CD4-positive, CD25-positive, alpha-beta regulatory T cell (primary cell): Measurements from ENCODE around the gene NINJ2. TPM values are rescaled to one million over a fixed set of nuclear protein-coding genes. Genes with fewer than 3 reads are reported as not detected.

ENCODE experiments used
- ATAC-seq, 2 donors: fragments of 150-1000 bp; cut with Tn5 transposase; one replicate each; pipeline ENCODE4 v1.10.0; 2021; ENCODE audit warnings: low read depth in 2 of 2, moderate number of reproducible peaks in 2 of 2, moderate library complexity in 1 of 2
- DNase-seq, 3 donors: peaks; one replicate each; pipeline versions ENCODE4 v3.0.0 to v3.0.0-alpha.2; 2012 to 2022; ENCODE audit warnings: mixed read lengths in 1 of 3
- H3K27ac ChIP-seq: one replicate; pipeline ENCODE4 v1.7.0; 2013; ENCODE audit warnings: mild to moderate bottlenecking, low read length; ENCODE audit not compliant: insufficient read depth, poor library complexity, severe bottlenecking
- H3K27me3 ChIP-seq: one replicate; pipeline ENCODE4 v1.7.0; 2013; ENCODE audit warnings: low read length; ENCODE audit not compliant: control insufficient read depth, insufficient read depth
- H3K36me3 ChIP-seq: one replicate; pipeline ENCODE4 v1.7.0; 2013; ENCODE audit warnings: mild to moderate bottlenecking, low read length, moderate library complexity; ENCODE audit not compliant: control insufficient read depth, insufficient read depth
- H3K4me1 ChIP-seq: 2 replicates; pipeline ENCODE4 v1.7.0; 2013; ENCODE audit warnings: mild to moderate bottlenecking, low read length; ENCODE audit not compliant: insufficient read depth, control insufficient read depth, poor library complexity, severe bottlenecking
- H3K4me3 ChIP-seq: one replicate; pipeline ENCODE4 v1.7.0; 2013; ENCODE audit warnings: low read depth, mild to moderate bottlenecking, low read length, moderate library complexity
- H3K9me3 ChIP-seq, 2 experiments: 1 replicate in 1 of 2; 2 replicates in 1 of 2; pipeline ENCODE4 v1.7.0; 2013; ENCODE audit warnings: low read length in 2 of 2, mild to moderate bottlenecking in 1 of 2, moderate library complexity in 1 of 2; ENCODE audit not compliant: control insufficient read depth in 2 of 2
- H3K27ac Mint-ChIP-seq, 3 donors: one replicate each; pipeline ENCODE4 v1.8.0; 2020 to 2022; ENCODE audit warnings: mild to moderate bottlenecking in 3 of 3, mixed read lengths in 3 of 3, moderate library complexity in 2 of 3
- H3K27me3 Mint-ChIP-seq: one replicate; pipeline ENCODE4 v1.8.0; 2022; ENCODE audit warnings: mild to moderate bottlenecking, mixed read lengths
- H3K36me3 Mint-ChIP-seq: one replicate; pipeline ENCODE4 v1.8.0; 2020; ENCODE audit warnings: mixed read lengths
- H3K4me1 Mint-ChIP-seq, 4 donors: one replicate each; pipeline ENCODE4 v1.8.0; 2020 to 2022; ENCODE audit warnings: mixed read lengths in 4 of 4, mild to moderate bottlenecking in 1 of 4
- H3K4me3 Mint-ChIP-seq, 4 donors: one replicate each; pipeline ENCODE4 v1.8.0; 2020 to 2022; ENCODE audit warnings: mild to moderate bottlenecking in 4 of 4, mixed read lengths in 4 of 4, moderate library complexity in 3 of 4
- H3K9me3 Mint-ChIP-seq, 7 donors: one replicate each; pipeline ENCODE4 v1.8.0; 2020 to 2022; ENCODE audit warnings: mixed read lengths in 7 of 7, mild to moderate bottlenecking in 3 of 7, moderate library complexity in 2 of 7
- polyA plus RNA-seq, 4 donors: library from polyadenylated mRNA; unstranded; fragments of 300-500 nt; fragmentation: Illumina TruSeq; gene quantifications; one replicate each; pipeline ENCODE4 v1.2.3, GENCODE V29; 2021
- total RNA-seq: library from RNA; stranded (reverse); gene quantifications from one replicate; pipeline ENCODE4 v1.2.3, GENCODE V29; 2022

Gene NINJ2
- total and polyA plus RNA-seq, 5 donors from 2014 or later = 16.8 to 170 (median 125) TPM

GRCh38 chr12:684416-684815 lies 21.2 kb upstream of the NINJ2 start:
- Mint-ChIP-seq H3K27me3 (no peaks in the 10 kb centered on the region), H3K36me3 (no peaks in the 10 kb centered on the region), H3K4me1 (peaks cover 15 to 48% (median 32%) of the 10 kb centered on the region in 4 donors), H3K4me3 (peak overlapping the region; percentile 37 to 74 (median 56)), H3K9me3 (no peaks in the 10 kb centered on the region), H3K27ac (peak overlapping the region; percentile 73 to 97 (median 94))
- Histone ChIP-seq H3K4me3 (peak overlapping the region; percentile 46), H3K27ac (peak overlapping the region; percentile 97), H3K9me3 (no peaks in the 10 kb centered on the region), H3K36me3 (no peaks in the 10 kb centered on the region), H3K27me3 (no peaks in the 10 kb centered on the region), H3K4me1 (peaks cover 28% of the 10 kb centered on the region)
- no peak for ATAC-seq
- DNase-seq = no peak

- H3K4me1 Mint-ChIP-seq = peaks cover 27 to 53% (median 36%) of the 10 kb centered on the region in 4 donors
- no peaks in the 10 kb centered on the region for H3K27me3 ChIP-seq
These were observed 18.5 kb upstream of the NINJ2 start for GRCh38 chr12:681568-682256.

GRCh38 chr12:678747-679712 lies 15.8 kb upstream of the NINJ2 start:
- Histone ChIP-seq H3K36me3 (no peaks in the 10 kb centered on the region), H3K9me3 (no peaks in the 10 kb centered on the region), H3K4me1 (peaks cover 29% of the 10 kb centered on the region), H3K27ac (no peak overlapping the region), H3K27me3 (no peaks in the 10 kb centered on the region), H3K4me3 (no peak overlapping the region)
- ATAC-seq (no peak), DNase-seq (no peak)
- H3K4me3 Mint-ChIP-seq = peak overlapping the region in 2 of 4 donors; percentile 46 to 61
- H3K27me3 Mint-ChIP-seq = no peaks in the 10 kb centered on the region
- no peaks in the 10 kb centered on the region for H3K36me3 Mint-ChIP-seq
- H3K4me1 Mint-ChIP-seq = peaks cover 22 to 41% (median 32%) of the 10 kb centered on the region in 4 donors
- H3K9me3 Mint-ChIP-seq = no peaks in the 10 kb centered on the region
- H3K27ac Mint-ChIP-seq = peak overlapping the region in 2 of 3 donors; percentile 0 to 69

More at GRCh38 chr12:681568-682256, 18.5 kb upstream of the NINJ2 start:
- Histone ChIP-seq H3K4me3 (no peak overlapping the region), H3K4me1 (peaks cover 34% of the 10 kb centered on the region), H3K27ac (no peak overlapping the region), H3K36me3 (no peaks in the 10 kb centered on the region), H3K9me3 (no peaks in the 10 kb centered on the region)
- Mint-ChIP-seq H3K27me3 (no peaks in the 10 kb centered on the region), H3K36me3 (no peaks in the 10 kb centered on the region), H3K4me3 (peak overlapping the region in 1 of 4 donors; percentile 11), H3K9me3 (no peaks in the 10 kb centered on the region), H3K27ac (peak overlapping the region in 2 of 3 donors; percentile 9 to 84)
- DNase-seq (no peak), ATAC-seq (no peak)

- peak overlapping the region; percentile 50 to 99 (median 93) for H3K27ac Mint-ChIP-seq
- no peaks in the 10 kb centered on the region for H3K36me3 Mint-ChIP-seq
- Histone ChIP-seq H3K27me3 (no peaks in the 10 kb centered on the region), H3K4me3 (no peak overlapping the region), H3K4me1 (peaks cover 51% of the 10 kb centered on the region), H3K36me3 (no peaks in the 10 kb centered on the region), H3K9me3 (no peaks in the 10 kb centered on the region), H3K27ac (peak overlapping the region; percentile 96)
- no peak for ATAC-seq
- H3K9me3 Mint-ChIP-seq = no peaks in the 10 kb centered on the region
- no peak for DNase-seq
- H3K4me3 Mint-ChIP-seq = peak overlapping the region in 1 of 4 donors; percentile 30
- no peaks in the 10 kb centered on the region for H3K27me3 Mint-ChIP-seq
- H3K4me1 Mint-ChIP-seq = peaks cover 32 to 67% (median 45%) of the 10 kb centered on the region in 4 donors
These were observed 12.3 kb upstream of the NINJ2 start for GRCh38 chr12:675562-675961.

GRCh38 chr12:674272-674781 lies 11.1 kb upstream of the NINJ2 start:
- ATAC-seq (peak; percentile 93 to 94), DNase-seq (peak; percentile 68 to 90 (median 86))
- H3K4me3 Mint-ChIP-seq = peak overlapping the region; percentile 80 to 89 (median 82)
- H3K4me1 Mint-ChIP-seq = peaks cover 32 to 74% (median 47%) of the 10 kb centered on the region in 4 donors
- Histone ChIP-seq H3K4me3 (peak overlapping the region; percentile 84), H3K27me3 (no peaks in the 10 kb centered on the region), H3K27ac (peak overlapping the region; percentile 96), H3K4me1 (peaks cover 57% of the 10 kb centered on the region), H3K9me3 (no peaks in the 10 kb centered on the region), H3K36me3 (no peaks in the 10 kb centered on the region)
- no peaks in the 10 kb centered on the region for H3K27me3 Mint-ChIP-seq
- no peaks in the 10 kb centered on the region for H3K9me3 Mint-ChIP-seq
- peak overlapping the region; percentile 84 to 99 (median 95) for H3K27ac Mint-ChIP-seq
- H3K36me3 Mint-ChIP-seq = no peaks in the 10 kb centered on the region

- Mint-ChIP-seq H3K27me3 (no peaks in the 10 kb centered on the region), H3K9me3 (no peaks in the 10 kb centered on the region), H3K36me3 (no peaks in the 10 kb centered on the region), H3K27ac (peak overlapping the region; percentile 84 to 99 (median 95)), H3K4me1 (peaks cover 29 to 74% (median 47%) of the 10 kb centered on the region in 4 donors), H3K4me3 (peak overlapping the region; percentile 80 to 89 (median 82))
- DNase-seq (no peak), ATAC-seq (no peak)
- H3K27me3 ChIP-seq = no peaks in the 10 kb centered on the region
- H3K36me3 ChIP-seq = no peaks in the 10 kb centered on the region
- no peaks in the 10 kb centered on the region for H3K9me3 ChIP-seq
- H3K27ac ChIP-seq = peak overlapping the region; percentile 96
- peak overlapping the region; percentile 84 for H3K4me3 ChIP-seq
- H3K4me1 ChIP-seq = peaks cover 57% of the 10 kb centered on the region
These were observed 10.6 kb upstream of the NINJ2 start for GRCh38 chr12:673849-674248.

- Mint-ChIP-seq H3K4me1 (peaks cover 35 to 86% (median 64%) of the 10 kb centered on the region in 4 donors), H3K27me3 (no peaks in the 10 kb centered on the region), H3K36me3 (no peaks in the 10 kb centered on the region), H3K27ac (peak overlapping the region; percentile 63 to 89 (median 81)), H3K9me3 (no peaks in the 10 kb centered on the region), H3K4me3 (peak overlapping the region in 3 of 4 donors; percentile 27 to 70 (median 35))
- H3K36me3 ChIP-seq = no peaks in the 10 kb centered on the region
- no peaks in the 10 kb centered on the region for H3K9me3 ChIP-seq
- H3K27ac ChIP-seq = peak overlapping the region; percentile 73
- H3K4me1 ChIP-seq = peaks cover 70% of the 10 kb centered on the region
- no peaks in the 10 kb centered on the region for H3K27me3 ChIP-seq
- DNase-seq (no peak), ATAC-seq (no peak)
- no peak overlapping the region for H3K4me3 ChIP-seq
These were observed 6.3 kb upstream of the NINJ2 start for GRCh38 chr12:669576-669945.
